Mesendoderm (in vitro differentiated cells): ENCODE measurements around the gene IL1RAPL2.

Source experiments
- DNase-seq: peaks from one replicate; pipeline ENCODE4 v3.0.0; 2013
- H2AK5ac ChIP-seq: 2 replicates; pipeline ENCODE4 v1.6.1; 2013; ENCODE audit warnings: low read length, inconsistent platforms
- H2BK120ac ChIP-seq: 2 replicates; pipeline ENCODE4 v1.6.1; 2013; ENCODE audit warnings: low read depth, mild to moderate bottlenecking, low read length, moderate library complexity, mixed read lengths
- H2BK15ac ChIP-seq: replicated peaks from 2 replicates; pipeline ENCODE4 v1.6.1; 2013; ENCODE audit warnings: low read depth, mild to moderate bottlenecking, moderate library complexity
- H2BK5ac ChIP-seq: 2 replicates; pipeline ENCODE4 v1.6.1; 2013; ENCODE audit warnings: low read length, inconsistent platforms
- H3K18ac ChIP-seq: 2 replicates; pipeline ENCODE4 v1.6.1; 2013; ENCODE audit warnings: mild to moderate bottlenecking, low read length, mixed read lengths
- H3K23ac ChIP-seq: one replicate; pipeline ENCODE4 v1.6.1; 2013; ENCODE audit warnings: low read length
- H3K27ac ChIP-seq: 2 replicates; pipeline ENCODE4 v1.5.1; 2013; ENCODE audit warnings: low read depth, mild to moderate bottlenecking, inconsistent platforms, low read length, moderate library complexity
- H3K27me3 ChIP-seq: 2 replicates; pipeline ENCODE4 v1.6.1; 2013; ENCODE audit warnings: low read length, control low read depth, mild to moderate bottlenecking, inconsistent platforms; ENCODE audit not compliant: insufficient read depth, poor library complexity
- H3K36me3 ChIP-seq: 2 replicates; pipeline ENCODE4 v1.6.1; 2013; ENCODE audit warnings: low read length, inconsistent platforms; ENCODE audit not compliant: control insufficient read depth, insufficient read depth
- H3K4ac ChIP-seq: one replicate; pipeline ENCODE4 v1.6.1; 2013; ENCODE audit warnings: low read depth, mild to moderate bottlenecking, low read length, moderate library complexity
- H3K4me1 ChIP-seq: 2 replicates; pipeline ENCODE4 v1.6.1; 2013; ENCODE audit warnings: low read depth, low read length, inconsistent platforms; ENCODE audit not compliant: control insufficient read depth
- H3K4me2 ChIP-seq: 2 replicates; pipeline ENCODE4 v1.6.1; 2013; ENCODE audit warnings: low read length
- H3K4me3 ChIP-seq: 2 replicates; pipeline ENCODE4 v1.5.1; 2013; ENCODE audit warnings: mild to moderate bottlenecking, low read length
- H3K56ac ChIP-seq: one replicate; pipeline ENCODE4 v1.6.1; 2013; ENCODE audit warnings: low read length
- H3K79me1 ChIP-seq: 2 replicates; pipeline ENCODE4 v1.6.1; 2013; ENCODE audit warnings: low read length, inconsistent platforms
- H3K79me2 ChIP-seq: 2 replicates; pipeline ENCODE4 v1.6.1; 2013; ENCODE audit warnings: mild to moderate bottlenecking, low read length; ENCODE audit not compliant: control insufficient read depth, insufficient read depth
- H3K9ac ChIP-seq: 2 replicates; pipeline ENCODE4 v1.6.1; 2013; ENCODE audit warnings: low read length, inconsistent platforms
- H4K5ac ChIP-seq: one replicate; pipeline ENCODE4 v1.6.1; 2013; ENCODE audit warnings: low read length
- H4K8ac ChIP-seq: one replicate; pipeline ENCODE4 v1.6.1; 2013; ENCODE audit warnings: low read depth, mild to moderate bottlenecking, control low read depth, low read length, moderate library complexity
- WGBS: extraction: QIAGEN DNeasy Blood & Tissue Kit; methylation state at CpG from one replicate; pipeline ENCODE4 v1.1.7; 2013; ENCODE audit warnings: low lambda C conversion rate, missing lambda C conversion rate; ENCODE audit not compliant: insufficient coverage; ENCODE audit errors: extremely low coverage; 5-methylcytosine and 5-hydroxymethylcytosine counted together

IL1RAPL2 gene

GRCh38 chrX:105273326-105273725 is 707.3 kb downstream of the IL1RAPL2 start:
- no peak overlapping the region for H2BK15ac ChIP-seq
- peak; percentile 5 for DNase-seq
- no peaks in the 10 kb centered on the region for H3K36me3 ChIP-seq
- no peak overlapping the region for H3K27ac ChIP-seq
- H2BK120ac ChIP-seq: no peak overlapping the region
- H3K4me2 ChIP-seq: no peak overlapping the region
- no peak overlapping the region for H3K9ac ChIP-seq
- no peaks in the 10 kb centered on the region for H3K79me2 ChIP-seq
- no peak overlapping the region for H3K4ac ChIP-seq
- no peak overlapping the region for H4K5ac ChIP-seq
- WGBS: no CpG with 5 or more reads among the region's 1 CpG
- H2BK5ac ChIP-seq: no peak overlapping the region
- no peak overlapping the region for H3K4me3 ChIP-seq
- no peak overlapping the region for H2AK5ac ChIP-seq
- no peak overlapping the region for H3K56ac ChIP-seq
- no peak overlapping the region for H3K18ac ChIP-seq
- H3K27me3 ChIP-seq: no peaks in the 10 kb centered on the region
- H3K23ac ChIP-seq: no peak overlapping the region
- H4K8ac ChIP-seq: no peak overlapping the region
- no peaks in the 10 kb centered on the region for H3K79me1 ChIP-seq
- no peaks in the 10 kb centered on the region for H3K4me1 ChIP-seq

DNA sequence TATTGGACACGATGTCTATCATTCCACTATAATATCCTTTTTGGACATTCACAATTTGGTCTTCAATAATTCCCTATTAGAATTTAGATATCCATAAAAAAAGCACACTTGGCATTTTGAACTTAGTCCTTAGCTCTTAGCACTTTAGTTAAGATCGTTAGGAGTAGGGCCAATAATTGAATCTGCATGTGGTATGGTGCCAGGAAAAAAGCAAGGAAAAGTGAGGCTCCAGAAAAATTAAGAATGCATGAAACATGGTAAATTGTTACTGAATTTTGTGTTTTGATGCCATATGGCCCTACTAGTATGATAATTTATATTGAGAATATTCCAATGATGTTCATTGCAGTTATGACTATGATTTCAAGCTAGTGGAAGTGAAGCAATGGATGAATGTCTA is 708.1 kb downstream of the IL1RAPL2 start:
- H3K18ac ChIP-seq: no peak overlapping the region

DNA sequence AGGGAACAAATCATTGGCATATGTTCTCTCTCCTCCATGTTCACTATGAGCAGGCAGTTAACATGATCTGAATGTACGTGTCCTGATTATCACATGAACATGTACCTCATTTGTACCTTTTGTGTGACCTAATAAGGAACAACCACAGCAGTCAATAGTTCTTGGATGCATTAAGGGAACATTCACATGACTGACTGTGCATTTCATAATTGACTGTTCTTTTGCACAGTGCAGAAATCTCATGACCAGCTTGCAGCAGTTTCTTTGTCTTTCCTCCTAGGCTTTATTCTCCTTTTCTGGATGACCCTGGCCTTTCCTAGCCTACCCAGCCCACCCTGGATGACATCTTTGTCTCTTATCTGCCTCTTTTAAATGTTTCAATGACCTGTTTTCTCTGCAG is 711.1 kb downstream of the IL1RAPL2 start:
- WGBS: no CpG with 5 or more reads among the region's 1 CpG
- no peak overlapping the region for H2AK5ac ChIP-seq

More for the DNA sequence above, 708.1 kb downstream of the IL1RAPL2 start:
- Histone ChIP-seq H4K8ac (no peak overlapping the region), H3K27me3 (no peaks in the 10 kb centered on the region), H3K79me1 (no peaks in the 10 kb centered on the region), H3K9ac (no peak overlapping the region), H2BK5ac (no peak overlapping the region), H2BK15ac (no peak overlapping the region), H3K4ac (no peak overlapping the region), H3K79me2 (no peaks in the 10 kb centered on the region), H4K5ac (no peak overlapping the region), H3K23ac (no peak overlapping the region), H2BK120ac (no peak overlapping the region), H3K56ac (no peak overlapping the region), H2AK5ac (no peak overlapping the region), H3K4me3 (no peak overlapping the region), H3K4me1 (no peaks in the 10 kb centered on the region), H3K4me2 (no peak overlapping the region), H3K27ac (no peak overlapping the region), H3K36me3 (no peaks in the 10 kb centered on the region)
- no peak for DNase-seq
- no CpG with 5 or more reads among the region's 2 CpGs for WGBS

GRCh38 chrX:105282077-105282476 is 716.1 kb downstream of the IL1RAPL2 start:
- no CpG with 5 or more reads among the region's 1 CpG for WGBS
- Histone ChIP-seq H3K4me1 (no peaks in the 10 kb centered on the region), H3K18ac (no peak overlapping the region), H4K5ac (no peak overlapping the region), H2BK5ac (no peak overlapping the region), H3K27me3 (no peaks in the 10 kb centered on the region), H3K4ac (no peak overlapping the region), H3K4me3 (no peak overlapping the region), H3K56ac (no peak overlapping the region), H3K9ac (no peak overlapping the region), H3K4me2 (no peak overlapping the region), H2BK15ac (no peak overlapping the region), H4K8ac (no peak overlapping the region), H3K27ac (no peak overlapping the region), H2AK5ac (no peak overlapping the region), H3K36me3 (no peaks in the 10 kb centered on the region), H2BK120ac (no peak overlapping the region), H3K79me1 (no peaks in the 10 kb centered on the region), H3K23ac (no peak overlapping the region), H3K79me2 (no peaks in the 10 kb centered on the region)
- DNase-seq: no peak

More for the DNA sequence above, 711.1 kb downstream of the IL1RAPL2 start:
- Histone ChIP-seq H3K27ac (no peak overlapping the region), H2BK15ac (no peak overlapping the region), H3K23ac (no peak overlapping the region), H3K79me1 (no peaks in the 10 kb centered on the region), H3K9ac (no peak overlapping the region), H3K79me2 (no peaks in the 10 kb centered on the region), H2BK5ac (no peak overlapping the region), H4K8ac (no peak overlapping the region), H3K4ac (no peak overlapping the region), H3K4me2 (no peak overlapping the region), H4K5ac (no peak overlapping the region), H2BK120ac (no peak overlapping the region), H3K4me3 (no peak overlapping the region), H3K27me3 (no peaks in the 10 kb centered on the region), H3K18ac (no peak overlapping the region), H3K36me3 (no peaks in the 10 kb centered on the region), H3K4me1 (no peaks in the 10 kb centered on the region), H3K56ac (no peak overlapping the region)
- no peak for DNase-seq

DNA sequence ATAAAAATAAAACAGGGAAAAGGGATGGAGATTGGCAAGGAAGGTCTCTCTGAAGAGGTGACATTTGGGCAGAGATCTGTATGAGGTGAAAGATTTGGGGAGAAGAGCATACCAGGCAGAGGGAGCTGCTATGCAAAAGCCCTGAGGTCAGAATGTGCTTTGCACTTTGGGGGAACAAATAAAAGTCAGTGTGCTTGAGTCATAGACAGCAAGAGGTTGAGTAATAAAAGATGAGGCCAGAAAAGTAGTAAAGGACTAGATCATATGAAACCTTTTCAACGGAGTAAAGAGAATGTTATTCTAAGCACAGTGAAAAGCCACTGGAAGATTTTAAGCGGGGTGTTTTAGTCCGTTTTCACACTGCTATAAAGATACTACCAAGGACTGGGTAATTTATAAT is 731.0 kb downstream of the IL1RAPL2 start:
- no peak overlapping the region for H3K9ac ChIP-seq
- H3K27ac ChIP-seq: no peak overlapping the region
- no peak for DNase-seq
- no peak overlapping the region for H3K4me3 ChIP-seq
- no CpG with 5 or more reads among the region's 3 CpGs for WGBS
- no peaks in the 10 kb centered on the region for H3K27me3 ChIP-seq
- no peak overlapping the region for H2AK5ac ChIP-seq
- H3K4me1 ChIP-seq: no peaks in the 10 kb centered on the region
- H4K8ac ChIP-seq: no peak overlapping the region
- H3K56ac ChIP-seq: no peak overlapping the region
- H4K5ac ChIP-seq: no peak overlapping the region
- no peaks in the 10 kb centered on the region for H3K79me1 ChIP-seq
- no peak overlapping the region for H2BK15ac ChIP-seq
- H2BK5ac ChIP-seq: no peak overlapping the region
- H3K79me2 ChIP-seq: no peaks in the 10 kb centered on the region
- H2BK120ac ChIP-seq: no peak overlapping the region
- H3K4ac ChIP-seq: no peak overlapping the region
- H3K36me3 ChIP-seq: no peaks in the 10 kb centered on the region
- no peak overlapping the region for H3K18ac ChIP-seq
- H3K4me2 ChIP-seq: no peak overlapping the region
- no peak overlapping the region for H3K23ac ChIP-seq

- no CpG with 5 or more reads among the region's 1 CpG for WGBS
- no peak overlapping the region for H2AK5ac ChIP-seq
- H4K8ac ChIP-seq: no peak overlapping the region
These were observed 733.3 kb downstream of the IL1RAPL2 start for GRCh38 chrX:105299286-105299685.

More at GRCh38 chrX:105299286-105299685, 733.3 kb downstream of the IL1RAPL2 start:
- Histone ChIP-seq H3K4me1 (no peaks in the 10 kb centered on the region), H3K79me1 (no peaks in the 10 kb centered on the region), H3K4ac (no peak overlapping the region), H3K79me2 (no peaks in the 10 kb centered on the region), H3K56ac (no peak overlapping the region), H3K23ac (no peak overlapping the region), H3K27ac (no peak overlapping the region), H2BK5ac (no peak overlapping the region), H3K27me3 (no peaks in the 10 kb centered on the region), H3K18ac (no peak overlapping the region), H2BK120ac (no peak overlapping the region), H3K9ac (no peak overlapping the region), H3K4me3 (no peak overlapping the region), H2BK15ac (no peak overlapping the region), H4K5ac (no peak overlapping the region), H3K4me2 (no peak overlapping the region), H3K36me3 (no peaks in the 10 kb centered on the region)
- DNase-seq: peak; percentile 16
